Stomach smooth muscle (tissue), 2 donors: ENCODE data around the gene LBR.

Experiments
- H3K27ac ChIP-seq: one replicate; pipeline ENCODE4 v1.7.0; 2013; ENCODE audit warnings: mild to moderate bottlenecking, low read length, inconsistent platforms
- H3K27me3 ChIP-seq, 2 donors: one replicate each; pipeline ENCODE4 v1.7.0; 2013; ENCODE audit warnings: low read length in 2 of 2; ENCODE audit not compliant: insufficient read depth in 2 of 2, control insufficient read depth in 1 of 2
- H3K36me3 ChIP-seq, 2 donors: one replicate each; pipeline ENCODE4 v1.7.0; 2013; ENCODE audit warnings: low read length in 2 of 2; ENCODE audit not compliant: control insufficient read depth in 2 of 2, insufficient read depth in 2 of 2
- H3K4me1 ChIP-seq: one replicate; pipeline ENCODE4 v1.7.0; 2013; ENCODE audit warnings: low read length; ENCODE audit not compliant: control insufficient read depth, insufficient read depth
- H3K4me3 ChIP-seq, 2 donors: one replicate each; pipeline ENCODE4 v1.7.0; 2013; ENCODE audit warnings: low read length in 2 of 2
- H3K9ac ChIP-seq, 2 donors: one replicate each; pipeline ENCODE4 v1.7.0; 2013; ENCODE audit warnings: low read length in 2 of 2, mild to moderate bottlenecking in 1 of 2
- H3K9me3 ChIP-seq, 2 donors: one replicate each; pipeline ENCODE4 v1.7.0; 2013; ENCODE audit warnings: low read length in 2 of 2; ENCODE audit not compliant: control insufficient read depth in 2 of 2
- donor health status: healthy.
- donor health status: Pancreatic carcinoma.

LBR gene

DNA sequence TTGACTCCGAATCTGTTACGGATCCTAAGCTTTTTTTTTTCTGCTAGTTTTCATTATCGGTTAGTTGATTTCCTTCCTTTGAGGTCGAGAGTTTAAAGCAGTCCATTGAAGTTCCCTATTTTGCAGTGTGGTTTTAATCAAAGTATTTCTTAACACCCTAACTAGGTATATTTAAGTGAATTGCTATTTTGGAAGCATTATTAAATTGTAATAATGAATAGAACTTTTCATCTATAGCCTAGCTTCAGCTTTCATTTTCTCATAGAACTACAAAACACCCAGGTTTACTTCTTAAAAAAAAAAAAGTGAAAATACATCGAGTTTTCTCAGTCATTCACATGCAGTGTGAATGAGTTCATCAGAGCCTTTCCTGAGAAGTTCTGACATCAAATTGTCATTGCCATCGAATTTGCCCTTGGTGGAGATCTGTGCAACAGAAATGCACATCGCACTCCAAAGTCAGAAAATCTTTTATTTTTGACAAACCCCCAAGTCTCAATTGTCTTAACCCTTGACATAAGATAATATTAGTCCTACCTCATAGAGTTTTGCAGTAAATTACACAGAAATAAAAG is 1.1 kb upstream of the LBR start:
- H3K27me3 ChIP-seq: no peaks in the 10 kb centered on the region
- peak overlapping the region; percentile 96 for H3K27ac ChIP-seq
- peak overlapping the region; percentile 73 to 99 for H3K4me3 ChIP-seq
- H3K9ac ChIP-seq: peak overlapping the region; percentile 87 to 98
- H3K4me1 ChIP-seq: peaks cover 24% of the 10 kb centered on the region
- no peaks in the 10 kb centered on the region for H3K9me3 ChIP-seq
- peaks cover 0 to 2% of the 10 kb centered on the region in 2 donors for H3K36me3 ChIP-seq

DNA sequence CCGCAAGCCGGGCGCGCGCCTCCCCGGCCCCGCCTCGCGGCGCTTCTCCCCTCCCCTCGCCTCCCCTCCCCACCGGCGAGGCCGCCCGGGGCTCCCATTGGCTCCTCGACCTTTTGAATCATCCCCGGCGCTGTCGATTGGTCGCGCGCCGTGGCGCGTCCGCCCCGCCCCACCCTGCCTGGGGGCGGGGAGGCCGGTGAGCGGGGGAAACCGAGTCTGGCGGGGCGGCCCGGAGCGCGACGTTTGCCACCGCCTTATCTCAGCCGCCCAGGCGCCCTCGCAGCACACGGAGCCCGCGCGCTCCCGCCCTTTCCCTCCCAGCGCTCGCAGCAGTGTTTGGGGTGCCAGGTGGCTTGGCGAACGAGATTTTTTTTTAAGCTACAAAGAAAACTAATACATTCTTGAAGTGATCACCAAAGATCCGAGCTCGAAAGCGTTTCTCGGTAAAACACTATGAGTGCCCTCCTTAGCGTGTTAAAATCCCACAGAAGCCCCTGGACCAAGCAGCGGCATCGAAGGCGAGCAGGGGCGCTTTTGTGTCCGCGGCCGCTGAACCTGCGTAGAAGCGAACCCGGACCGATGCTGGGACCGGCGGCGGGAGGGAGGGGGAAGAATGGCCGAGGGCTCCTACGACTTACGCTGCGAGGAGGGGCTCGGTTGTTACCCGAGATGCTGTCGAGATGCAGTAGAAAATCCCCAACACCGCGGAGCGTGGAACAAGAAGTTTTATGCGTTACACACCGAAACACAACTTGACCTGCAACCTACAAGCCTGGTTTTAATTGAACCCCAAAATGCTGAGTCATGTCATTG is 436 bp upstream of the LBR start:
- Histone ChIP-seq H3K4me3 (peak overlapping the region; percentile 73 to 99), H3K4me1 (peaks cover 29% of the 10 kb centered on the region), H3K27ac (peak overlapping the region; percentile 96), H3K36me3 (peaks cover 0 to 2% of the 10 kb centered on the region in 2 donors), H3K27me3 (no peaks in the 10 kb centered on the region), H3K9me3 (no peaks in the 10 kb centered on the region), H3K9ac (peak overlapping the region; percentile 87 to 98)

DNA sequence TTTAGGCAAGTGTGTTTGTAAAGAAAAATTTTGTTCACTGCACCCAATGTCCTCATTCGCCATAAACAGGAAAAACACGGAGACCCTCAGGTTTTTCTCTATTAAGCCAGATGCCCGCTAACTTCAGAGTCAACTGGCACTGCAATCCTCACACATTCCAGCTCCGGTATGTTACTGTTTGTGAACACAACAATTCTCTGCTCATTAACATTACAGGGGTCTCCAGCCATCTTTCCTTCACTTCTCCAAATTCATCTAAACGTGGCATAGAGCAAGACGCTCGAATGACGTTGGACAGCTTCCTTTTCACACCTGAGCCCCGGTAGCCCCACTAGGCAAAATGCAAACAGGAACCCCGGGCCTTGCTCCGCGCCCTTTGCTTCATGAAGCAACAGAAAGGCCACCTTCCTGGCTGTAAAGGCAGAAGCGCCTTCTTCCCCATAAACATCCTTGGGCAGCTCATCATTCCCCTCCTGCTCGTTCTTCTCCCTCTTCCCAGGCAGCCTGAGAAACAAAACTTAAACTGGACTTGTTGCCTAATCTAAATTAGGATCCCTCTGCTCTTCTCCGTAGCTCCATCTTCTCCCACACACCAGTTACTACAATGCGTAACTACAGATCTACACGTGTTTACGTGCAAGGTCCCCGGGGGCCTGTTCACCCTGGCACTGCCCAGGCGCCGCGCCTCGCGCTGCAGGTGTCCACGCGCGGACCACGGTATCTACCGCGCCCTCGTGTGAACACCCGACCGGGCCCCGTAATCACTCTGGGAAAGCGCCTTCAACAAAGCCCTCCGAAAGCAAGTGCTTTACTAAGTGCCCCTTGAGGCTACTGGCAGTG is 1.2 kb downstream of the LBR start:
- Histone ChIP-seq H3K27me3 (no peaks in the 10 kb centered on the region), H3K4me3 (peak overlapping the region; percentile 69 to 99), H3K27ac (peak overlapping the region; percentile 96), H3K36me3 (peaks cover 0 to 5% of the 10 kb centered on the region in 2 donors), H3K4me1 (peaks cover 34% of the 10 kb centered on the region), H3K9me3 (no peaks in the 10 kb centered on the region), H3K9ac (peak overlapping the region; percentile 87 to 92)

DNA sequence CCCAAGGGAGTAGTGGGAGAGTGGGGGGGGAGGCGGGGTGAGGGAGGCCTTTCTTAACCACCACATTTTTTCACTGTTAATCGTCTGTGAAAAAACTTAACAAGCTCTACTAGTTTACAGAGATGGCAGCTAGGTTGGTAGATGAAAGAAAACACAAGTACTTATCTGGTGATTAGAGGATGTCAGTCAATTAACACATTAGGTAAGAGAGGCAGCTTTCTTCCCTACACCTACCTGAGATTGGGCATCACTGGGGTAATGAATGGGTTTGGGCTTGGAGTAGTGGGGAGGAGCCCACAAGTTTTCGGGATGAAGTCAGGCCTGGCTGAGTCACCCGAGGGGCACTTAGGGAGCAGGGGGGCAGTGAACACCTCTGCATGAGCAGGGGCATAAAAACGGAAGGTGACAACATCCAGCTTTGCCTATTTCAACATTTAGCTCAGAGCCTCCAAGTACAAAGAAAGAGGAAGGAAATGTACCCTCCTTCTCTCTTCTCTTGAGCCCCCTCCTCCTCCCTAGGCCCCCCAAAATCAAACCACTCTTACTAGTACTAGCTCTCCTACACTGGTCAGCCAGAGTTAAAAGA is 2.5 kb downstream of the LBR start:
- H3K9ac ChIP-seq: peak overlapping the region; percentile 87 to 92
- peaks cover 0 to 5% of the 10 kb centered on the region in 2 donors for H3K36me3 ChIP-seq
- H3K27ac ChIP-seq: peak overlapping the region; percentile 96
- H3K4me1 ChIP-seq: peaks cover 34% of the 10 kb centered on the region
- no peaks in the 10 kb centered on the region for H3K9me3 ChIP-seq
- peak overlapping the region; percentile 69 to 99 for H3K4me3 ChIP-seq
- H3K27me3 ChIP-seq: no peaks in the 10 kb centered on the region

DNA sequence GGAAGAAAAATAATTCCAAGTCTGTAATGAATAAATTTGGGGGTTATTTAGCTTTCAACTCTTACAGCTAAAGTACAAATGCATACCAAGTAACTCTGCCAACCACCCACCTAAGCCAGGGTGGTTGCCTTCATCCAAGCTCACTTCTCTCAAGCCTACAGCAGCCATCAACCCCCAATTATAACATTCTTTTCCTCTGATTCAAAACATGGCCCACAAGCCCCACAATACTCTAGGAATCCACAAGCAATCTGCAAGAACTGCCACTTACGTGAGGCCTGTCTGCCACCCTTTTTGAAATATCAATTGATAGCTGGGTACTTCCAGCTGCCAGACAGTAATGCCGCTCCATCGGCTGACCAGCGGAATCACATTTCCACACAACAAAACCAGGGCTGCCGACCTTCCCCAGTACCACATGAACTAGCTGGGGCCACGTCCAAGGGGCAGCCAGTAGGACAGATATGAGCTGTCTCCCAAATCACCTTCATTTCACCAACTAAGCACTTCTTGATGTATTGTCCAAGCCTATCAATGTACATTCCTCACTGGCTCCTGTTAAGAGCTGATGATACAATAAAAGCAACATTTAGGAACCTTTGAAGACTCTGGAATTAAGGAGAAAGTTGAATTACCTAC is 3.2 kb downstream of the LBR start:
- H3K4me1 ChIP-seq: peaks cover 34% of the 10 kb centered on the region
- H3K27ac ChIP-seq: peak overlapping the region; percentile 96
- H3K9me3 ChIP-seq: no peaks in the 10 kb centered on the region
- H3K9ac ChIP-seq: peak overlapping the region; percentile 73 to 87
- peaks cover under 1 to 7% of the 10 kb centered on the region in 2 donors for H3K36me3 ChIP-seq
- peak overlapping the region; percentile 69 to 99 for H3K4me3 ChIP-seq
- no peaks in the 10 kb centered on the region for H3K27me3 ChIP-seq

DNA sequence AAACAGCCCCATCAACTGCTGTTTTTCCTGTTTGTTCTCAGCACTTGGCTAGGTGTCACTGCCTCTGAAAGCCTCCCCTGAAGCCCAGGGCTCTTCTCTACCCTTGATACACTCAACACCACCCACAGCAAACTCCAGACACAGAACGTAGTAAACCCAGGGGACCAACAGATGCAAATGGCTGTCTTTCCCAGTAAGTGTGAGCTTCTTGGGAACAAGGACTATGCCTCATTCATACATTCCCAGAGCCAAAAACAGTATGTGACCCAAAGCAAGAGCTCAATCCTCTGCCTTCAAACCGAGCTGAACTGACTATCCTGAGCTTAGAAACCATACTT is 4.4 kb downstream of the LBR start:
- Histone ChIP-seq H3K4me3 (peak overlapping the region; percentile 69 to 99), H3K36me3 (peaks cover 12 to 13% of the 10 kb centered on the region in 2 donors)

DNA sequence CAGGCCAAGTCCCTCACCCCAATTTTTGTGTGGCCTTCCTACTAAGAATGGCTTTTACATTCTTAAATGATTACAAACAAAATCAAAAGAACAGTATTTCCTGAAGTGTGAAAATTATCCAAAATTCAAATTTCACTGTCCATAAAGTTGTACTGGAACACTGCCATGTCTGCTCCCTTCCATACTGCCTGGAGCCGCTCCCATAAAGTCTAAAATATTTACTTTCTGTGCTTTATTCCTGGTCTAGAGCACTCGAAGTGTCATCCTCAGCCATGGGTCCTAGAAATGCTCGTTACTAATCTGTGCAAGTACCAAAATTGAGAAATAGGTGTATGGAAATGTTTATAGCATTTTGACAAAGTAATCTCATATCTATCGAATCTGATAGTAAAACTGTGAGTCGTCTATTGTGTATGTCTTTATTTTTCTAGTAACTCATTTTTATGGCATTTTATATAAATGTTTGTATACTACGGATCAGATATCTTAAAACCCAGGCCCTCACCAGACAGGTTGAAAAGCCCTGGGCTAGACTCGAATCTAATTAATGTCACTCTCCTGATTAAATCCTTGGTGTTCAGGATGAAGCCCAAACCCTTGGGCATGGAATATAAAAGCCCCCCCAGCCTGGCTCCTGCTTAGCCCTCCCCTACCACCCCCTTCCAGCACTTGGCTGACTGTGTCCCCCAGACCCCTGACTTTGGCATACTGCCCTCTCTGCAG is 4.9 kb downstream of the LBR start:
- peak overlapping the region; percentile 69 to 99 for H3K4me3 ChIP-seq
- peak overlapping the region; percentile 96 for H3K27ac ChIP-seq
- H3K36me3 ChIP-seq: peaks cover 13 to 16% of the 10 kb centered on the region in 2 donors
- peak overlapping the region; percentile 29 to 66 for H3K9ac ChIP-seq
- no peaks in the 10 kb centered on the region for H3K9me3 ChIP-seq
- no peaks in the 10 kb centered on the region for H3K27me3 ChIP-seq
- H3K4me1 ChIP-seq: peaks cover 34% of the 10 kb centered on the region

More for the DNA sequence above, 4.4 kb downstream of the LBR start:
- Histone ChIP-seq H3K9me3 (no peaks in the 10 kb centered on the region), H3K9ac (peak overlapping the region; percentile 29 to 66), H3K27ac (peak overlapping the region; percentile 96), H3K4me1 (peaks cover 34% of the 10 kb centered on the region), H3K27me3 (no peaks in the 10 kb centered on the region)

DNA sequence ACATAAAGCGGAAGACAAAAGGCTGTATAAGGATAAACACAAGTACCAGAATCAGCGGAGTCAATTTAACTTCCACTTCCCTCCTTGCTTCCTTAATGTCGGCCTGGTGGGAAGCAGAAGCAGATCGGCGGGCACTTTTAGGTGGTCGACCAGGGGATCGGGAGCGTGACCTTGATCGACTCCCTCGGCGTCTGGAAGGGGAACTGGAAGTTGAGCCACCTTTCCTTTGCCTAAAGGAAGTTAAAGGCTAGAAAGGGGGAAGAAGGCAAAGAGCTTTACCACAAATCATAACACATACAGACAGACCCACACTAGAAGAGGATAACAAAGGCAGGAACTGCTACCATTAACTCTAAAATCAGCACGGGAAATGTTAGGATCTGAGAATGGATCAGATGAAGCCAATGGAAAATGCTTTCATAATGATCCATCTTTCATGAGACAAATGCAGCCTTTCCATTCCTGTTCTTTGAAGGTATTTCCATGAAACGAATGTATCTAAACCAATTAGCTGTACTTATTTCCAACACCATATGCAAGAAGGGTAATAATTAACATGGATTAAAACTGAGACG is 5.7 kb downstream of the LBR start:
- Histone ChIP-seq H3K27me3 (no peaks in the 10 kb centered on the region), H3K9me3 (no peaks in the 10 kb centered on the region), H3K36me3 (peaks cover 19 to 20% of the 10 kb centered on the region in 2 donors), H3K27ac (peak overlapping the region; percentile 96), H3K4me1 (peaks cover 34% of the 10 kb centered on the region), H3K9ac (no peak overlapping the region), H3K4me3 (no peak overlapping the region)

DNA sequence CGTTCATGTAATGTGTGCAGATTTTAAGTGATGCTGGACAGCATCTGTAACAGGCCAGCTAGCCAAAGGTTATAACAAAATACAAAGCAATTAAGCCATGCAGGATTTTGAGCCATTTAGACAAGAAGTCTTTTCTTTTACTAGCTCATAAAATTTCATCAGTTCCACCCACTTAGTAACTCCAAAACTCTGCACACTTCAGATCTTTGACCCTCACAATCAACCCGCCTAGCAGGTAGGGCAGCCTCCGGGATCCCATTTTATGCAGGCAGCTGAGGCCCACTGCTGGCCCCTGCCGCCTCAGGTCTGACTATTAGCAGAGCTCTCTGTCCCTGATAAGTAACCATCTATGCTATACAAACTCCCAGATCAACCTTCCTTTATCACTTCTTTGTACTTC is 9.2 kb downstream of the LBR start:
- Histone ChIP-seq H3K9me3 (no peaks in the 10 kb centered on the region), H3K9ac (no peak overlapping the region), H3K27me3 (no peaks in the 10 kb centered on the region), H3K4me1 (peaks cover 15% of the 10 kb centered on the region), H3K36me3 (peaks cover 30 to 46% of the 10 kb centered on the region in 2 donors), H3K4me3 (no peak overlapping the region), H3K27ac (no peak overlapping the region)
